Suppressor macrophage treated with lipopolysaccharide for 1 hour (primary cell): ENCODE results near the gene CCDC85C.
A peak's percentile ranks its signal among the peaks of the same experiment; 100 is the strongest.

ENCODE experiments used
- DNase-seq, 3 donors: peaks; one replicate each; pipeline ENCODE4 v3.0.0-alpha.2; 2020 to 2022

The CCDC85C gene

DNA sequence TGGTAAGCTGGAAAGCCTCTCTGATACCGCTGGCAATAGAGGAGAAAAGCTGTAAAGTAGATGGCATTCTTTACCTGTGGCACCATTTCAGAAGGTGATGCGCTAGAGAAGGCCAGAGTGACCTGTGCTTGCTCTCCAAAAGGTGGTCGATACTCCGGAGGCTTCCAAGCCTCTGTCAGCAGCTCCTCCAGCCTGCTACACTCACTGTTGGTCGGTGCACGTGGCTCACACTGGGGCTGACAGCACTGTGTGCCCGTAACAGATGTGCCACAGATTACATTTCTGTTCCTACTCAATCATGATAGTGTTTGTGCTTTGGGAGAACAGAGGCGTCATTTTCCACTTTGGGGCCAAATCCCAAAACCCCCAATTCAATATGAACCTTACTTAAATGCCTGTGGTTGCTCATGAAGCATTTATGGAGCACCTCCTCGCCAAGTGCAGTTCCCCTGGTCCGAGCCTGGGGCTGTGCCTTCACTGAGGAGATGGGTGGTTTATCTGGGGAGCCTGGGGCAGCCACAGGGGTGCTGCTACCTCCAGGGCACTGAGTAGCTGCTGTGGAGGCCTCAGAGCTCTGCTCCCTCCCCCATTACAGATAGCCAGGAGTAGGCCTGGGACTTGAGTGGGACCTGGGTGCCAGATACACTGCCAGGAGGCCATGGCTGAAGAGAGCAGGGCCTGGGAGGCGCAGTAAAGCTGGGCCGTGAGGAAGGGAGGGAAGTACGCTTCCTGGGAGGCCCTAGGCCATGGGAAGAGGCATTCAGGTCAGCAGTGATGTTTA lies 96.0 kb downstream of the CCDC85C start:
- no peak for DNase-seq

DNA sequence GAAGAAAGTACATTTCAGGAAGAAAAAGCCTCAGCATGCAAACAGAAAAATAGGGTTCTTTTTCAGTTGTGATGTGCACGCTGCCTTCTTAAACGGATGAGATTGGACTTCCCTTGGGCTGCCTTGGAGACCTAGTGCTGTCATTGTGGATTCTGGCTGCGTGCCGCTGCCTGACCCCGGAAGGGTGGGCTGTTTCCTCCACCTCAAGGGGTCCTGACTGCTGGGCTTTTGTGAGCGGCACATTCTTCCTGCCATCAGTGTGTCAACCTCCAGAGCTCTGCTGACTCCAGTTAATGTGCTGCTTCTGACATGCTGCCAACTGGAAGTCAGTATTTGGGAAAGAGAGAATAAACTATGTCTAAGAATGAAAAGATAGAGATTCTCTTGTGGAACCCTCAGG lies 97.7 kb downstream of the CCDC85C start:
- DNase-seq = no peak

DNA sequence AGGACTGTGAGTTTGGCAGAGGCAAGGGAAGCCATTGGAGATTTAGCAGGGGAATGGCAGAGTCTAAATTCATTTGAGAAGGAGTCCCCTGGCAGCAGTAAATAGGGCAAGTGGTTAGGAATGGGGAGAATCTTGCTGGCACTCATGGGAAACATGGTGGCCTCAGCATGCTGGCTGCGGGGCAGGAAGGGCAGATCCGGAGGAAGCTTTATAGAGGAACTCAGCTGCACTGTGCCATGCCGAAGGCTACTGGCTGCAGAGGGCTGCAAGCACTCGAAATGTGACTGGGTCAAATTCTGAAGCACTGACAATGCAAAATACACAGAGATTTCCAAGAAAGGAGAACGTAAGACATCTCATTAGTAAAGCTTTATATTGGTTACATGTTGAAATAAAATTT lies 98.9 kb downstream of the CCDC85C start:
- DNase-seq = no peak

DNA sequence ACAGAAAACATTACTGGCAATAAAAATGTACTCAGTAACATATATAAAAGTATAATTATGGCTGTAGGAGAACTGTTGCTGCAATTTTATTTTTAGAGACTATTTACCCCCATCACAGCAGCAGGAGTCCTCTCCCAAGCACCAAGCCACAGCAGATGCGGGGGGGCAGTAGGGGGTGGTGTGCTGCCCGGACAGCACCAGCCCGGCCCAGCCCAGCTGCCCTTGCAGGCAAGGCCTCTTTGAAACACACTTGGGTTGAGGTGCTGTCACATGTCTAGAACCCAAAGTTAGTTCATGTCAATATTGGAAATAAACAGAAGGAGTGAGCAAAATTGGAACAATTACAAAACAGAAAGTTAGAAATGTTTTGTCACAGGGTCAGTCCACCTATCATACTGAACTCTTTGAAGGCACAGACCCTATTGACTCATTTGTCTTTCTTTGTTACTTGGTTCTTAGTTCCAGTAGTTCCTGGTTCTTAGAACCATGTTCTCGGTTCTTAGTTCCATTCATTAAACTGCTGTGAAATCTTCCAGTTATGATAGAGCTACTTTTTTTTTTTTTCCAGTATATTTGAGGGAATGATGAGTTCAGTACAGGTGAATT lies 100.1 kb downstream of the CCDC85C start:
- no peak for DNase-seq

DNA sequence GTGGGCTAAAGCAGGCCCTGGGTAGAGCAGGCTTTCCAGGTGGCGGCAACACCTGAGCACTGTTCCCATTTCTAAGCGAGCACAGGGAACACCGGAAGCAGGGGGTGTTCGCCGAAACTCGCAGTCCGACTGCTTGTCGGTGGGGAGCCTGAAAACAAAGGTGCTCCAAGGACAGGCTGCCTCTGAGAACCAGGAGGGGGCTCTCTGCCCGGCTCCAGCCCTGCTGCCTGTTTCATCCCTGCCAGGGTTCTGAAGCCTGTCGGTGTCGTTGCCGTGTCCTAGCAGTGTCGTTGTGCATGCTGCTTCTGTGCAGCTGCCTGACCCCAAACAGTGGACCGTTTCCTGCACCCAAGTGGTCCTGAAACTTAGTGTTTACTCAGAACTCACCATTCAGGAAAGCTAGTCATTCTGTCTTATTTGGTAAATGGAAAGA lies 101.0 kb downstream of the CCDC85C start:
- no peak for DNase-seq

DNA sequence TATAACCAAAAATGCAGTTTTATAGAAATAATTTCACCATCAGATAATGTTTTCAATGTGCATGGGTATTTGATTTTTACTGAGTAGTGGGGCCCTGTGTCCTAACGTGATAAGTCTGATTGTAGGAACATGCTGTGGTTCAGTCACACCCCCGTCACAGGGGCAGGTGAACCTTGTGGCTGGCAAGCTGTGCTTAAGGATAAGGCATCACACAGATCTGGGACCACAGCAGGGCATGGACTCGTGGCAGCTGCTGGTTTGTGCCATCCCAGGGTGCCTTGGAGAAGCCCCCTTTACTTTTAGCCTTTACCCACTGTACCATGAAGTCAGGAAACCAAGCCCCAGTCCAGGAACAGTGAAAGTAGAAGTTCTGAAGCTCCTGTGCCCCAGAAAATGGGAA lies 106.1 kb downstream of the CCDC85C start:
- no peak for DNase-seq

DNA sequence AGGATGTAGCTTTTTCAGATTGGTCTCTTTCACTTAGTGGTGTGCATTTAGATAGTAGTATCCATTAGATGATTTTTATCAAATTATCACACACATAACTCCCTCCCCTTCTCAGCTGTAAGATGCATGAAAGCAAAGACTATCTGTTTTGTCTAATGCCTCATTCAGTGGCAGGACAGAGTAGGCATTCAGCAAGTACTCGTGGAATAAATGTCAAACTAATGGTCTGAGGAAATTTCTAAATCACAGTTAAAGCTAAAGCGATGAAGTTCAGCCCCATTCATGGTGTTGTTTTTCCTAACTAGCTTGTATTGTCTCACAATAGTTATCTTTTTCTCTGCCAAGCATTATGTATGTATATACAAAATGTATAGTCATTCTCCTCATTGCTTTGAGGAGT lies 106.7 kb downstream of the CCDC85C start:
- DNase-seq = no peak

DNA sequence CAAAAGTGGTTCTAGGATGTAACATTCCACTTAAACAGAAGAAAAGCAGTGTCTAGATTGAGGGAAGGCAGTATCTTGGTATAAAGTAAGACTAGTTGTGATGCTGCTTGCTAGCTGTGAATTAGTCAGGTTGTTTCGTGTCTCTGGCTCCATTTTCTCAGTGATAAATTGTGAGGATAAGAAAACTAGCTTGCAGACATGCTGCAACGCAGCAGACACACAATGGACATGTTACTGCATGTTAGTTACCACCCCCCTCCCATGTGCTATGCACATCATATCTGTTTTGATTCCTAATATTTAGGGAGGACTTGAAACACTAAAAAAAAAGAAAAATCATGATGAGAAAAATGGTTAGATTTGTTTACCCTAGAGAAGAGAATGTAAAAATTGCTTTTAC lies 119.9 kb downstream of the CCDC85C start:
- no peak for DNase-seq

DNA sequence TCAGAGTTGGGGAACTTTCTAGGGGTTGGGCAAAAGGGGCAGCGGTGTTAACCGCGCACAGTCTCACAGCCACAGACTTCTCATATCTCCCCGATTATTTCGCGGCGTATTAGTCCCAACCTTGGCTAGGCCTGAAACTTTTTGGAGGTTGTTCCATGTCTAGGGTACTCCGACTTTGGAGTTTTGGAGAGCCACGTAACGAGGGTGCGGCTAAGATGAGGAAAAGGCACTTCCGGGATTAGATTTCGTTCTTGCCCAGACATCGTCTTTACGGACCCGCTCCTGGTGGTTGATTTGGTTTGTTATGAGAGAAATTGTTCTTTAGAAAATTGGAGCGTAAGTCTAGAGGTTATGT lies 122.3 kb downstream of the CCDC85C start:
- DNase-seq = peak; percentile 61 to 72 (median 67)

DNA sequence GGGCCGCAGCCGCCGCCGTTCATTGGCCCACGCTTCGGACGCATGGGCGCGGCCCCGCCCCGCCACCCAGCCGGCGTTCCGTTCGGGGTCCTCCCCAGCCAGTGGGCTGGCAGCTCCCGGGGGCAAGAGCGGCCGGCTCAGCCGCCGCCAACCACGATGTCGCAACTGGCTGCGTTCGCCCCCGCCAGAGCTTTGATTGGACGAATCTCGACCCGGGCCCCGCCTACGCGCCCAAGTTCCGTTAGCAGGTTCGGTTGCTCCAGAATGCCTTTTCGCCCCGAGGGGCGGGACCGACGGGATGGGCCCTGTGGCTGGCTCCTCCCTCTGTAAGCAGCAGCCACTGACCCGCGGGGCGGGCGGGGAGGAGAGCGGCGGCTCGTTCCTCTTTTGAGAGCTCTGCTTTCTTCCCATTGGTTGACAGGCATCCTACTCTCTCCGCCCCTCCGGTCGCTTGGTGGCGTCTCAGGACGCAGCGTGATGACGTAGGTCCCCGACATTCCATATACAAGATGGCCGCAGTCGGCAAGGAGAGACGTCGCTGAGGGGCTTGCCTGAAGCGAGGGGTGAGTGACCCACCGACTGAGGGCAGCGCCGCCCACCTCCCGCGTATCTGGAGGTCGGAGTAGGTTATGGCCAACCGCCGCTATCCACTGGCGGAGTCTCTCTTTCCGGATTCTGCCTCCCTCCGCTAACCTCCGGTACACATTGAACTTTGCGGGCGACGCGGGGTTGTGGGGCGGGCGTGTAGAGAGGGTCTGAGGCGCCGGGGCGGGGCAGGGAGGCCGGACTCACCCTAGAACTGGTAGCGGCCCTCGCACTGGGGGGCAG lies 122.9 kb downstream of the CCDC85C start, which contains the start of gene CCNK:
TSS of gene CCNK (plus strand) at position 493 of the 828 bp plus-strand sequence. CDS start 11,269 bp downstream, outside the sequence.
- peak; percentile 100 for DNase-seq

DNA sequence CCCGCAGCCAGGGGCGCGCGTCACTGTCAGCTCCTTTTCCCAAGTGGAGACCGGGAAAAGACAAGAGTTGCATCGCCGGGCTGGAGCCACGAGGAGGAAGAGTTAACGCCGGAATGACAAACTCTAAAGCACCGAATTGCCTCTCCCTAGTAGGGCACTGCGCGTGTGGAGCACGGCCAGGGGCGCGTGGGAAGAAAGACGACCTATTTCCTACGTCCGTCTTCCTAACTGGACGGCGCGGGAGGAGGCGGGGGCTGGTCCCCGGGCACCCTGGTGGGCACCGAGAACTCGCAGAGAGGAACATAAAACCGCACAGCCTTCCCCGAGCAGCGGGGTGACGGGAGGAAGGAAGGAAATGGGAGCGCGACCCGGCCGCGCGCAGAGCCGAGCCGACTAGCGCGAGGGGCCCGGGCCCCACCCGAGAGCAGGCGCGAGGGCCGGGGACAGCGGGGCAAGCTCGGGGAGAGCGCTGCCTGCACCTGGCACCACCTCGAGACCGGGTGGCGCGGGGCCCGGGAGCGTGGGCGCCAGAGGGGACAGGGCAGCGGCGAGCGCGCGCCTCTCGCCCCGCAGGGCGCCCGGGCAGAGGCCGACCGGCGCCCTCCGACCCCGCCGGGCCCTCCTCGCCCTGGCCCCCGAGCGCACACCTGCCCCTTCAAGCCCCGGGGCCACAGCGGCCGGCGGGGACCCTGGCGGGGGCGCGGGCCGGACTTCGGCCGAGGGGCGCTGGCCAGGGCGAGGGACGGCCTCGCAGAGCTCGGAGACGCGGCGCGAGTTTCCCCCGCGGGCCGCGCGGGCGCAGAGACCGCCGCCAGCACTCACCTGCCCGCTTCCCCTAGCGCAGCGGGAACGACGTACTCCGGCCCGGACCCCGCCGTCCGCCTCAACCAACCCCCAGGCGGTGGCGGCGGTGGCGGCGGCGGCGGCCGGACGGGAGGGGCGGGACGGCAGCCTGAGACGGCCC lies 123.8 kb downstream of the CCDC85C start, which contains the start of gene SETD3:
TSS of gene SETD3 (minus strand) at position 954 of the 964 bp plus-strand sequence. CDS start 15,054 bp downstream, outside the sequence.
- DNase-seq = peak; percentile 89 to 93 (median 91)

DNA sequence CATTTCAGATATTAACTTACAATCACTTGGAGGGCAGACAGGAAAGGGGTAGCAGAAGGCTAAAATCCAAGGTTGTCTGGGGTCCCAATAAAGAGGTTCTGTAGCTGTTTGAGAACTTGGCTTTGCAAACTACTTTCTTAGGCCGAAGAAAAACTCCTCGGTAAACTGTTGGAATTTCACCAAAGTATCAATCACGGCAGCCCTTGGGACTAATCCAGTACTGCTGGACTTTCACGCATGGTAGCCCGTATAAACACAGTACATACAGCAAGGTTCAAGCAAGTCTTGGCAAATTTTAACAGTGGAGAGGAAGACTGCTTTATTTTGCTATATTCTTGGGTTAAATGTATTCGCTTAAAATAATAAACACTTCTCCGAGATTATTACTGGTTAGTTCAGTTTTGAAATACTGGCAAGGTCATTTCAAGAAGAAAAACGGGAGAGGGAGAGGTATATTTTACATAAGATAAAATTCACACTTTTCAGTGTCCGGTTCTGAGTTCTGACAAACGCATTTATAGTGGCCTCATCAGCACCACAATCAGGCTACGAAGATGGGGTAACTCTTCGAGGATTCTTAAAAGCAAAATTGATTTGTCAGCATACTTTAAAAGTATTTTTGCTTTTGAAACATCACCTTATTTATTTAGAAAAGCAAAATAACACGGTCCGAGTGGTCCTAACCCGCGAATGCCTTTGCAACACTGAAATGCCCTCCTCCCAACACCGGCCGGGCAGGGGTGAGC lies 124.7 kb downstream of the CCDC85C start:
- DNase-seq = no peak

DNA sequence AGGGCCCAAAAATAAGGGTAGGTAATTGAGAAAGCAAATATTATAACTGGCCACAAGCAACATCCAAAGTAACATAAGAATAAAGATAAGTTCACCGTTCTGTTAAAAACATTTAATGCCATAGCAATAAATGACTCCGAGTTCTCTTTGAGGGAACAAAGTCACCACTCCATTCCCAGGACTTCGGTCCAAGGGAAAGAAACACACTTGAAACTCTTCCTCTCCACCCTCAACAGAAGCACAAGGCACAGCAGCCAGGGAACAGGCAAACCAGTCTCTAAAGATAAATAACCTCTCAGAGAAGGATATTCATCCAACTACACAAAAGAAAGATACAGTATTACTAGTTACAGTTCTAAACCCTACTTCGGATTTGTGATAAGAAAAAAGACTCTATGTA lies 125.9 kb downstream of the CCDC85C start:
- no peak for DNase-seq

DNA sequence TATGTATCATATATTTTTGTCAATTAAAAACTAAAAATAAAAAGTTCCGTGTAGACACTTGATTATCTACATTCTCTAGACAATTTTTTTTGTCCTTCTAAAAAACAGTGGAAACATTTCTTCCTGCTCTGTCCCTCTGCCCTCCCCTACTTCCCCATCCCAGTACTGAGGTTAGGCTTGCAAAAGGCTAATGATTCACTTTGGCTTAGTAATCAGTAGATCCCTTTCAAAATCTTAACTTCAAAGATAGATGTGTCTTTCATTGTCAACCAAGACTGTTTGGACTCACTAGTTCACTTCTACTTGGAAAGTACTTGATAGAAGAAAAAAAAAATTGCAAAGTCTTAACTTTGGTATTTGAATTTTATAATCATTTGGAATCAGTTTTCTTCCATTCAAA lies 127.1 kb downstream of the CCDC85C start:
- DNase-seq = peak; percentile 77 to 88 (median 86)

DNA sequence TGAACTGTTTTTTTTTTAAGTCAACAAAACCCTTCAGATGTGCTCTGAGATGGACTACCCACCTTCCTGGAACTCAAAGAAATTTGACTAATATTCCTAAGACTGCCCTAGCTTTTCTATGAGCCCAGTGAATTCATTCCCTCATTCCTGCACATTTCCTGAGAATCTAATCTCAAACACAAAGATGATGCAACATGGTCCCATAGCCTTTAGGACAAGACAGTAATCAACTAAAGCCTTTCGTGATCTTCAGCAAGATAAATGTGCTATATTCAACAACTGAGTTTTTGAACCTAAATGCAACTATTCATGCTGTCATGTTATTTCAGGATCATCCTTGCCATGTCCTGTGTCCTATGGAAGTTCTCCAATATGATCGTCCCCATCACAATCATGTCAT lies 128.3 kb downstream of the CCDC85C start:
- DNase-seq = no peak

DNA sequence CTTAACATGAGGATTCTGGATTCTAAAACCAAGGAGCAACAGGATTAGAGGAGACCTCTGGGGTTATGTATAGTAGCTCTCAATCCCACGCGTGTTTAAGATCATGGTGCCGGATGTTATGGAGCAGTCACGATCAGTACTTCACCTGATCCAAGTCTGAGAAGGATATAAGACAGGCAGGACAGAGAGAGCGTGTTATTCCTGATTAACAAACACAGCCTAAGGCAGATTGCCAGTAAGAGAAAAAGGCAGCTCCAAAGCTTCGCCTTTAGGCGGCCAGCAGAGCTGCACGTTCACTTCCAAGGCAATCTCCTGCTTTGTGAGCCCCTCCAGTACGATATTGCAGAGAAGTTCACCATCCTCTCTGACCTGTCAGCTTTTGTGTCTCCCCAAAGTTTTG lies 128.8 kb downstream of the CCDC85C start:
- DNase-seq = no peak

DNA sequence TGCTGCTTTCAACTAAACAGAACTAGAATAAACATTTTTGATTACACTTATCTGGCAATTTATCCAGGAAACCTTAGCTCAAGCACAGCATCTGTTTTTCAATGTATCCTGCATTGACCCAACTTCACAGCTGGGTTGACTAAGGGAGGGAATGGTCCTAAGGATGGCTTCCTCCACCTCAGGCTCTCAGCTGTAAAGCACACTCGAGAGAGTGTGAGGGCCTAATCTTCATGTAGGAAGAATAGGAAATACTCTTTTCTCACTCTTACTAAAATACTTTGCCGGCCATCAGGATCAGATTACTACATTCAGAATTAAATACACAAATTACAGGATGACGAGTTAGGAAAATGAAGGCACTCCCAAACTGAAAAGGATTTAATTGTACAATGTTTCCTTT lies 130.5 kb downstream of the CCDC85C start:
- DNase-seq = no peak

DNA sequence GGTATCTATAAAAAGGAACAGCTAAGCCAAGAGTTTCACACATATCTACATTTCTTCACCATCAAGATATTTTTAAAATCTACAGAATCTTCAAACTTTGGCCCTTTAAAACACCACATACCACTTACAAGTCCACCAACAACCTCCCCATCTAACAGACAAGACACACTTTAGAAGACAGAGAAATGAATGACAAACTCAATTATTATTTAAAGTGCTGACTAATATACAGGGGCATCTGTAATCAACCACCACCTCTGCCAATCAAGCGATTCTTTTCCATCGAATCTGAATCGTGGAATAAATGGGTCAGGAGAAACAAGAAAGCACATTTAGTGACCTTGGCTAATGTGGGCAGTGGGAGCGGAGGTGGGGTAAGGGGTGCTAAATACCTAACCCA lies 131.1 kb downstream of the CCDC85C start:
- no peak for DNase-seq

DNA sequence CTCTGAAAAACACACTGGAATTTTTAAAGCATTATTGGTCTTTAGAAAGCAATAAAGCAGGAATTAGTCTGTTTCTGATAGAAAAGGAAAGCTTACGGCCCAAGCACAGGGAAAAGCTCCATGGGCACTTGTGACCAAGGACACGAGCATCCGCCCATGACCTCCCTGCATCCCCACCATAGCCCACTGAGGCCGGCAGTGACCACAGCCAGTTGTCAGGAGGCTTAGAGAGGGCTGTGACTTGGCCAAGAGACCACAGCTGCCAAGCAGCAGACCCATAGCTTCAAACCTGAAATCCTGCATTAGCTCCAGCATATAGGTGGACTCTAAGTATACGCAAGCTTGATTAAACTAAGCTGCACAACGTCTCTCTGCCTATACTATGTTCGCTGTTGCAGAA lies 132.3 kb downstream of the CCDC85C start:
- DNase-seq = no peak

DNA sequence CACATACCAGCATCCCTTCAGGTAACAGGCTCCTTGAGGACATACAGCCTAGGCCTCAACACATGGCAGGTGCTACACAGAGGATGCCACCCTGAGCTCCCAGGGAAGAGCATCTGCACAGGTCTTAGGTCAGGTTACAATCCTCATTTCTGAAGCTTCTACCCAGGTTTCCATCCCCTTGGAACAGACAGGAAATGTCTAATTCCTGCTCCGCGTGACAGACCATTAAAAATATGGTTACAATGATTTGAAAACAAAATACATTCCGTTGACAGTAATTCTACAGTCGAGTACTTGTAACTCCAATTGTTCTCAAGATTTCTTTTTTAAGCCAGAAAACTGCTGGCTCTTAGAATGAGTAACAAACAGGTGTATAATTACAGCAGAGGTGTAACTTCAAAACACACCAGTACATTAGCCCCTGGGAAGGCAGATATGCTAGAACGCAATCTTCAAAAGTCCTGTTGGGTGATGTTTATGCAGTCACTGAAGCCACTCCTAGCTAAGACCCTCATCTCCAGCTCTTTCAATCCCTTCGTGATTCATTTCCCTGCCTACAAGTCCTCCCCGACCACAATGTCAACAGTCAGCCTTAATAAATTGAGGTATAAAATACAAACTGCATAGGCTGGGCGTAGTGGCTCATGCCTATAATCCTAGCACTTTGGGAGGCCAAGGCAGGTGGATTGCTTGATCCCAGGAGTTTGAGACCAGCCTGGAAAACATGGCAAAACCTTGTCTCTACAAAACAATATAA lies 135.0 kb downstream of the CCDC85C start:
- no peak for DNase-seq

DNA sequence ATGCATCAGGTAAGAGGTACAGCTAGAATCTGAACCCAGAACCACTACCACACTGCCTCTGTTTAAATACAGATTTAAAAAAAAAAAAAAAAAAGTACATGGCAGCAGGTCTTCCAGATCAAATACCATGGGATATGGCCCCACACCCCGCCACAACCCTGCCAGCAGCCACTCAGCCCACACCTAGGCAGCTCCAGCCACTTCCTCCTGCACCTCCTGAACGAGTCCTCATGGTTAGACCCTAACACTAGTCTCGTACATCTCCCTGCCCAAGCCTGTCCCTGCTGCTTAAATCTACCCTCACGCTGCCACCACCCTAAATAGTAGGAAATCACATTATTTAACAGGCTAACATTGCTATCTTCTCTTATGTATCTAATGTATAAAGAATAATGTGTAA lies 135.9 kb downstream of the CCDC85C start:
- no peak for DNase-seq
